ENCODE results near the gene MAP3K5.

GRCh38 chr6:136624347-136624746, 167.9 kb downstream of the MAP3K5 start:
- TF ChIP-seq, protein P1, sequence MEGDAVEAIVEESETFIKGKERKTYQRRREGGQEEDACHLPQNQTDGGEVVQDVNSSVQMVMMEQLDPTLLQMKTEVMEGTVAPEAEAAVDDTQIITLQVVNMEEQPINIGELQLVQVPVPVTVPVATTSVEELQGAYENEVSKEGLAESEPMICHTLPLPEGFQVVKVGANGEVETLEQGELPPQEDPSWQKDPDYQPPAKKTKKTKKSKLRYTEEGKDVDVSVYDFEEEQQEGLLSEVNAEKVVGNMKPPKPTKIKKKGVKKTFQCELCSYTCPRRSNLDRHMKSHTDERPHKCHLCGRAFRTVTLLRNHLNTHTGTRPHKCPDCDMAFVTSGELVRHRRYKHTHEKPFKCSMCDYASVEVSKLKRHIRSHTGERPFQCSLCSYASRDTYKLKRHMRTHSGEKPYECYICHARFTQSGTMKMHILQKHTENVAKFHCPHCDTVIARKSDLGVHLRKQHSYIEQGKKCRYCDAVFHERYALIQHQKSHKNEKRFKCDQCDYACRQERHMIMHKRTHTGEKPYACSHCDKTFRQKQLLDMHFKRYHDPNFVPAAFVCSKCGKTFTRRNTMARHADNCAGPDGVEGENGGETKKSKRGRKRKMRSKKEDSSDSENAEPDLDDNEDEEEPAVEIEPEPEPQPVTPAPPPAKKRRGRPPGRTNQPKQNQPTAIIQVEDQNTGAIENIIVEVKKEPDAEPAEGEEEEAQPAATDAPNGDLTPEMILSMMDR (IDR thresholded peaks at IDR 0.05): no peak
- TF ChIP-seq TCF7L2 (IDR thresholded peaks at IDR 0.05; ENCODE audit: low read depth, low read length) (no peak), POLR2AphosphoS5 (IDR thresholded peaks at IDR 0.05; ENCODE audit: low read depth, low read length) (no peak)

All from Panc1 (cell line).